ENCODE results near the gene HDGFL2.

HDGFL2 gene

GRCh38 chr19:4445963-4446703 is 26.0 kb upstream of the HDGFL2 start:
- FAIRE-seq, result no peak

GRCh38 chr19:4446704-4447200 is 25.3 kb upstream of the HDGFL2 start:
- FAIRE-seq, result no peak

GRCh38 chr19:4447327-4448146 is 24.6 kb upstream of the HDGFL2 start:
- no peak for FAIRE-seq

GRCh38 chr19:4448147-4448985 is 23.7 kb upstream of the HDGFL2 start:
- FAIRE-seq, result no peak

GRCh38 chr19:4449022-4449638 is 23.0 kb upstream of the HDGFL2 start:
- FAIRE-seq, result no peak

GRCh38 chr19:4449639-4450028 is 22.5 kb upstream of the HDGFL2 start:
- FAIRE-seq, result no peak

- FAIRE-seq, result no peak
These were observed 19.7 kb upstream of the HDGFL2 start for GRCh38 chr19:4452230-4452990.

GRCh38 chr19:4453232-4454179 is 18.6 kb upstream of the HDGFL2 start:
- FAIRE-seq, result no peak

GRCh38 chr19:4454747-4455718 is 17.1 kb upstream of the HDGFL2 start:
- no peak for FAIRE-seq

- no peak for FAIRE-seq
These were observed 16.2 kb upstream of the HDGFL2 start for GRCh38 chr19:4455719-4456475.

GRCh38 chr19:4456476-4456842 is 15.6 kb upstream of the HDGFL2 start:
- FAIRE-seq, result no peak

- FAIRE-seq, result no peak
These were observed 15.0 kb upstream of the HDGFL2 start for GRCh38 chr19:4456843-4457653.

- FAIRE-seq, result peak; percentile 96
These were observed 14.3 kb upstream of the HDGFL2 start, which contains the start of gene UBXN6 for GRCh38 chr19:4457654-4458395. UBXN6 (minus strand) TSS chr19:4457794; CDS start chr19:4457697, 97 bp downstream.

GRCh38 chr19:4464815-4465581 is 7.1 kb upstream of the HDGFL2 start:
- FAIRE-seq, result no peak

- no peak for FAIRE-seq
These were observed 4.3 kb upstream of the HDGFL2 start for GRCh38 chr19:4467835-4468234.

All from islet of Langerhans (tissue), 1 donor.